Epithelial cell of proximal tubule (primary cell): ENCODE data around the gene SLC12A8. TPM values are rescaled to one million over a fixed set of nuclear protein-coding genes. Genes with fewer than 3 reads are reported as not detected.

Experiments
- DNase-seq: peaks from one replicate; pipeline ENCODE4 v3.0.0-alpha.2; 2011; ENCODE audit warnings: low read depth
- H3K4me3 ChIP-seq: 2 replicates; pipeline ENCODE4 v1.5.1; 2011; ENCODE audit warnings: low read depth, mild to moderate bottlenecking, low read length
- total RNA-seq: library from RNA; depleted of rRNA; stranded (reverse); fragments of >200 nt; gene quantifications from 2 replicates; pipeline ENCODE4 v1.2.3, GENCODE V29; 2015
- TF ChIP-seq, protein P1 (sequence below): conservative IDR thresholded peaks from 2 replicates; pipeline ENCODE4 v1.5.1; 2012; ENCODE audit warnings: low read depth, mild to moderate bottlenecking, low read length

The SLC12A8 gene
- total RNA-seq, 1 donor from 2014 or later, result 17.9 TPM

DNA sequence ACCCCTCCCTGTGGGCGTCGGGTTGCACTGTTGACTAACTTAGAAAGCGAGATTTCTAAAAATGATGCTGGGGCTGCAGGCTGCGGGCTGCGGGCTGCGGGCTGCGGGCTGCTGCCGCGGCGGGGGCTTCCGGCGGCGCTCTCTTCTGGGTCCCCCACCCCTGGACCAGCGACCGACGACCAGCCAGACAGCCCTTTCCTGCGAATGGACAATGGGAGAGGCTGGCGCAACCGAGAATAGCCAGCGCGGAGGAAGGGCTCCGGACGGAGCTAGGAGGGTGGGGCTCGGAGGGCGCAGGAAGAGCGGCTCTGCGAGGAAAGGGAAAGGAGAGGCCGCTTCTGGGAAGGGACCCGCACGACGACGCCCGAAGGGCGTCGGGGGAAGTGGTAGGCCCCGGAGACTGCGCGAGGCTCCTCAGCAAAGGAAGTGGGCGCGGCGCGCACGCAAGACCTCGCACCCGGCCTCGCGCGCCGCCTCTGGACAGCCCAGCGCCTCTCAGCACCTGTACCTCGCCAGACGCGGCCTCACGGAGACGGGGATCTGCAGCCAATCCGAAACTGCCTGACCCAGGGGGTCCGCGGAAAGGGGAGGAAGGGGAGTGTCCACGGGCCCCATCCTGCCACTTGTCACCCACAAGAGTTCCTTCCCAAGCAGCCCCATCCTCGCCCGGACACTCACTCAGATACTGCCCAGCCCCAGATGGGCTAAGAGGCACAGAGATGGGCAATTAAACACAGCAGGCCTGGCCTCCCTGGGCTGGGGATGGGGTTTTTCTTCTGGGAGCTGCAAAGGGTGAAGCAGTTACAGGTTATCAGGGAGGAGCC lies 70.7 kb downstream of the SLC12A8 start:
- H3K4me3 ChIP-seq, result peak overlapping the region; percentile 41
- TF ChIP-seq, protein P1, sequence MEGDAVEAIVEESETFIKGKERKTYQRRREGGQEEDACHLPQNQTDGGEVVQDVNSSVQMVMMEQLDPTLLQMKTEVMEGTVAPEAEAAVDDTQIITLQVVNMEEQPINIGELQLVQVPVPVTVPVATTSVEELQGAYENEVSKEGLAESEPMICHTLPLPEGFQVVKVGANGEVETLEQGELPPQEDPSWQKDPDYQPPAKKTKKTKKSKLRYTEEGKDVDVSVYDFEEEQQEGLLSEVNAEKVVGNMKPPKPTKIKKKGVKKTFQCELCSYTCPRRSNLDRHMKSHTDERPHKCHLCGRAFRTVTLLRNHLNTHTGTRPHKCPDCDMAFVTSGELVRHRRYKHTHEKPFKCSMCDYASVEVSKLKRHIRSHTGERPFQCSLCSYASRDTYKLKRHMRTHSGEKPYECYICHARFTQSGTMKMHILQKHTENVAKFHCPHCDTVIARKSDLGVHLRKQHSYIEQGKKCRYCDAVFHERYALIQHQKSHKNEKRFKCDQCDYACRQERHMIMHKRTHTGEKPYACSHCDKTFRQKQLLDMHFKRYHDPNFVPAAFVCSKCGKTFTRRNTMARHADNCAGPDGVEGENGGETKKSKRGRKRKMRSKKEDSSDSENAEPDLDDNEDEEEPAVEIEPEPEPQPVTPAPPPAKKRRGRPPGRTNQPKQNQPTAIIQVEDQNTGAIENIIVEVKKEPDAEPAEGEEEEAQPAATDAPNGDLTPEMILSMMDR, result peak; percentile 19
- DNase-seq, result no peak

DNA sequence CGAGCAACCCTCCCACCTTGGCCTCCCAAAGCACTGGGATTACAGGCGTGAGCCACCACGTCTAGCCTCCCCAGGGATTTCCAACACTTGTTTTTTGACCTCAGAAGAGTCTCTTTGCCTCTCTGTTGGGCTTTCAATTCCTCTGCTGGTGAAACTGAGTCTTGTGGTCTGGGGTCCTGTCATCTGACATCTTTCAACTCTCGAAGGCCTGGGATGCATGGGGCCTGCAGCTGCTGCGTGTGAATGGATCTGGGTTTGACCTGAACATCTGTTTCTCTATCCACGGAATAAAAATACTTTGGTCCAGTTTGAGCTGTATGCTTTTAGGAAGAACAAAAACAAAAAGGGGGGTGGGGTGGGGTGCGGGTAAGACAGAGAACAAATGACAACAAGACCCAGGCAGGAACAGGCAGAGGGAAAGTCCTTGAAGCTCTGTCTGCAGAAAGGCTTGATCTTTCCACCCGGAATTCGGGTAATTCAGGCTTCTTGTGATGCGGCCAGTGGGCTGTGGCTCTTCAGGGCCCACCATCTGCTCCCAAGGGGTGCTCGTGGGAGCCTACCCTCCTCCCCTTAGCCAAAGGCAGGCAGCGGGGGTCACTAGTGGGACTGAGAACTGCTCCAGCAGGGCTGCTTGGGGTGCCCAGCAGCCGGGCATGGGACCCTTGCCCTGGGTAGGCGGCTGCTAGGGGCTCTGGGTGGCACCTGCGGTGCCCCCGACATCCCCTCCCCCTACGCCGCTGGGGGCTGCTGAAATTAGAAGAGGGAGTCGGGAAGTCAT lies 71.5 kb downstream of the SLC12A8 start:
- DNase-seq, result no peak
- H3K4me3 ChIP-seq, result no peak overlapping the region
- TF ChIP-seq, protein P1, result no peak

DNA sequence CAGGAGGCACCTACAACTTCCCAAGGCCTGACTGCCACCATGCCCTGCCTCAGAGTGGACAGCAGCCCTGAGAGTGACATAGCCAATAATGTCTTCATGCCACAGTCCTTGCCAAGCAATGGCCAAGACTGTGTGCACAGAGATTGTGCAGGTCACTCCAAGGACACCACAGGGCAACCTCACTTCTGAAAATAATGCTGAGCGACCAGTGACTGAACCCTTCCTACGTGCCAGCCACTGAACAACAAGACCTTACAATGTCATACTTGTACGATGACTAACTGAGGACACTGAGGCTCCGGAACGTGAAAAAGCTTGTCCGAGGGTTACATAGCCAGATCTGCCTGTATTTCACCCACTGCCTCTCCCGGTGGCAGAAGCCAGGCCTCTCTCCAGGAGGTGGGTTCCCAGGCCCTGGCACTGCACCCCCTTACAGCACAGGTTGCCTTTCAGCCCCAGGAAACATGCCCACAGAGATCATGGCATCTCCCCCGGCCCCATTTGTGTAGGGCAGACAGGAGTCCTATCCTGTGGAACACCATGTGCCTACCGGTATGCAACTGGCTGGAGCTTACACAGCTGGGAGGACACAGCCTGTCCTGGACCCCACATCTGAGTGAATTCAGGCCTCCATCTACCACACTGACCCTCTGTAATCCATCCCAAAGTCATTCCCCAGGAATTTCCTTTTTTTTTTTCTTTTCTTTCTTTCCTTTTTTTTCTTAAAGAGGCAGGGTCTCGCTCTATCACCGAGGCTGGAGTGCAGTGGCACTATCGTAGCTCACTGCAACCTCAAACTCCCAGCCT lies 72.3 kb downstream of the SLC12A8 start:
- no peak overlapping the region for H3K4me3 ChIP-seq
- TF ChIP-seq, protein P1, result no peak
- no peak for DNase-seq

DNA sequence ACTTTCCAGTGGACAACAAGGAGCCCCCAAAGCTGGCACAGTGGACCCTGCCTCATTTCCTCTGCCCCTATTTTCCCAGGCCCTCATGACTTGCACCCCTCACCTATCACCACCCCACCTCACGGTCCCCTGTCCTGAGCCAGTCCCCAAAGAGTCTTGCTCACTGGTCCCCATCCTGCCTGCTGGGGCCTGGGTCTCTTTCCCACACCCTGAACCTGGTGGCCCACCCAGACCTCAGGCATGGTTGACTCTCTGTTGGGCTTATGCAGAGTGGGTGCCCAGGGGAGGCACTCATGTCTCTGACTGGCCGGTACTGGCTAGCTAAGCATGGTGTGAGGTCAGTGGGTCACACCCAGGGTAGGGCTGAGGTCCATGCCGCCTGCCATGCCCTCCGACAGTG lies 73.2 kb downstream of the SLC12A8 start:
- DNase-seq, result no peak
- TF ChIP-seq, protein P1, result no peak
- H3K4me3 ChIP-seq, result no peak overlapping the region

DNA sequence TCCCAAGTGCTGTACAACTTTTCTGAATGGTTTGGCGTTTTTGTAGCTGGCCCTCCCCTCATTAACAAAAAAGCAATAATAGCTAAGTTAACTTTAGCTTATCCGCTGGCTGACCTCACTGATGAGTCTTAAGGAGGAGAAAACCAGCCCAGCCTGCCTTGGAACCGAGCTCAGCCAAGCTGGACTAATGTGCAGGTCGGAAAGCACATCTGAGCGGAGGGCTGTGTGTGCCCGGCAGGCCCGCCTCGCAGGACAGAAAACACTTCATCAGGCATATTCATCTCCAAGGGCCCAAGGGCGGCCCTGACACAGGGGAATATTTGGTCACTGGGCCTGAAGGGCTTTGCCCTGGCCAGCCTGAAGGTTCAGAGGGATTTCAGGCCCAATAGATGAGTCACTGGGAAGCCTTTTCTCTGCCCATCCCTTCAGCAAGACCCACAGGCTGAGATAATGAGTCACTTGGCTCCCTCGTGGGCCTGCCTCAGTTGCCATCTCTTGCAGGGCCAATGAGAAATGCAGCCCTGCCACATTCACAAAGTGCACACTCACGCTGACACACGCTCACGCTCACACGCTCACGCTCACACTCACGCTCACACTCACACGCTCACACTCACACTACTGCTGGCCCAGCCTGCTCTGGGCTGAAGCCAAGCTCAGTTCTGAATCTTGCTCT lies 75.1 kb downstream of the SLC12A8 start:
- H3K4me3 ChIP-seq, result no peak overlapping the region
- TF ChIP-seq, protein P1, result no peak
- DNase-seq, result no peak

DNA sequence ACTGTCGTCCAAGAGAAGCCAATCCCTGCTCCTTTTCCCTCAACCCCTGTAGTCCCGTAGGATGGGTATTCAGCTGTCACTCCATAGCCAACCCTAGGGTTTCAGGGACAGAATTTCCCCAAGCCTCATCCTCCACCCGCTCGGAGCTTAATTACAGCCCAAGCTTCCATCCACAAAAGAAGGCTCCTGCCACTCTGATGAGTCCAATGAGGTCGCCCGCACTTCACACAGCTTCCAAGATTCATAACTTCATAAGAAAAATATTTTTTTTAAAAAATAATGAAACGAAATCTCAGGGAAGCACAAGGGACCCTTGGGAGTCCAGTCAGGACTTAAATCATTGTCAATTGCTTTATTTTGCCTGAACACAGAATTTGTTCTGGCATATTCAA lies 75.6 kb downstream of the SLC12A8 start:
- no peak overlapping the region for H3K4me3 ChIP-seq
- TF ChIP-seq, protein P1, result no peak
- DNase-seq, result no peak
